SU-DHL-6 (cell line): ENCODE measurements around the gene PCDHGC4.

Experiments
- CTCF ChIP-seq: fragments of 200-600 bp; sonication (generic); IDR thresholded peaks from one replicate; pipeline ENCODE4 v1.5.1; 2017; ENCODE audit warnings: antibody characterized with exemption, mild to moderate bottlenecking, low read length, moderate library complexity; ENCODE audit not compliant: insufficient read depth, poor library complexity, severe bottlenecking
- EZH2phosphoT487 ChIP-seq: fragments of 200-600 bp; sonication (generic), shearing (Covaris generic); conservative IDR thresholded peaks from 2 replicates; pipeline ENCODE4 v1.6.1; 2018; ENCODE audit warnings: mild to moderate bottlenecking, antibody characterized with exemption, low read length, moderate library complexity, mixed read lengths

GRCh38 chr5:141484310-141484640, 555 bp upstream of the PCDHGC4 start:
- TF ChIP-seq CTCF (no peak), EZH2phosphoT487 (no peak)
